Tibial nerve (tissue), 3 donors: Measurements from ENCODE around the gene AADACL3.

Experiments used
- EP300 ChIP-seq, 2 donors: sonication (generic); formaldehyde crosslinking; IDR thresholded peaks; one replicate each; pipeline ENCODE4 v1.6.1; 2017; ENCODE audit warnings: antibody characterized with exemption in 2 of 2, mild to moderate bottlenecking in 1 of 2
- POLR2A ChIP-seq, 2 donors: fragments of 450-650 bp; IDR thresholded peaks; one replicate each; pipeline ENCODE4 v1.6.1; 2017; ENCODE audit warnings: antibody characterized with exemption in 2 of 2, mild to moderate bottlenecking in 2 of 2, moderate library complexity in 2 of 2

GRCh38 chr1:12669529-12670068, 46.3 kb upstream of the AADACL3 start:
- TF ChIP-seq POLR2A (IDR thresholded peaks at IDR 0.05) (no peak), EP300 (IDR thresholded peaks at IDR 0.05) (no peak)
